ENCODE measurements around the gene C11orf98. TPM values are rescaled to one million over a fixed set of nuclear protein-coding genes. Genes with fewer than 3 reads are reported as not detected.

The C11orf98 gene
- total and polyA plus RNA-seq, 2 donors (not counting 3 experiments of a cell fraction or from before 2014, with no cell fraction given) = 39.5 to 61.0 TPM

DNA sequence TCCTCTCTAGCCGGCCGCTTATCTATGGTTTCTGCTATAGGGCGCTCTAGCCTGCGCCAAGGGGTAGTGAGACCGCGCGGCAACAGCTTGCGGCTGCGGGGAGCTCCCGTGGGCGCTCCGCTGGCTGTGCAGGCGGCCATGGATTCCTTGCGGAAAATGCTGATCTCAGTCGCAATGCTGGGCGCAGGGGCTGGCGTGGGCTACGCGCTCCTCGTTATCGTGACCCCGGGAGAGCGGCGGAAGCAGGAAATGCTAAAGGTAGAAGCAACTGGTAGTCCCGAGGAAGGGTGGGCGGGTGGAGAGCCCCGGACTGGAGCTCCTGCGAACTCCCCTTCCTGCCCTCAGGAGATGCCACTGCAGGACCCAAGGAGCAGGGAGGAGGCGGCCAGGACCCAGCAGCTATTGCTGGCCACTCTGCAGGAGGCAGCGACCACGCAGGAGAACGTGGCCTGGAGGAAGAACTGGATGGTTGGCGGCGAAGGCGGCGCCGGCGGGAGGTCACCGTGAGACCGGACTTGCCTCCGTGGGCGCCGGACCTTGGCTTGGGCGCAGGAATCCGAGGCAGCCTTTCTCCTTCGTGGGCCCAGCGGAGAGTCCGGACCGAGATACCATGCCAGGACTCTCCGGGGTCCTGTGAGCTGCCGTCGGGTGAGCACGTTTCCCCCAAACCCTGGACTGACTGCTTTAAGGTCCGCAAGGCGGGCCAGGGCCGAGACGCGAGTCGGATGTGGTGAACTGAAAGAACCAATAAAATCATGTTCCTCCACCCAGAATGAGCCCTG, 6.8 kb upstream of the C11orf98 start, which contains the start of the genes LBHD1 and UQCC3:
TSS of gene LBHD1 (minus strand) at position 660 of the 782 bp plus-strand sequence. CDS start 2,236 bp downstream, outside the sequence.
TSS of gene UQCC3 (plus strand) at position 66 of the 782 bp plus-strand sequence. CDS start at position 139, 73 bp downstream.
- DNase-seq (ENCODE audit: low read depth, low spot score) (peak; percentile 88), FAIRE-seq (peak; percentile 80)
- H3K4me2 ChIP-seq (ENCODE audit: insufficient read depth, low read length) = peak within 1 kb of the TSS; percentile 96
- peak within 1 kb of the TSS; percentile 49 to 92 (median 77) for H3K4me3 ChIP-seq (replicated peaks in 1 of 3; ENCODE audit: insufficient read depth in 1 of 3, low read depth in 1 of 3, low read length in 3 of 3)
- ChIA-PET CTCF (interaction anchor here (0.8 to 3.2 kb wide), 7 partner anchors 9 to 277 kb away, joined by 3 to 30 read pairs (median 4); partner anchors contain the start of gene EEF1G), POLR2A (interaction anchor here (0.6 to 1.7 kb wide), 8 partner anchors 9 to 170 kb away, joined by 3 to 9 read pairs (median 5); partner anchors contain the start of genes GANAB, INTS5, MTA2 and TUT1)
- no peaks in the 10 kb centered on the region for H3K9me3 ChIP-seq (replicated peaks; ENCODE audit: control insufficient read depth, insufficient read depth, low read length)
- peaks cover 10% of the 10 kb centered on the region for H3K4me1 ChIP-seq (ENCODE audit: control insufficient read depth, extremely low read depth, insufficient read depth, low read length)
- H3K9ac ChIP-seq (replicated peaks; ENCODE audit: extremely low read depth, insufficient read depth, low read length) = peak within 1 kb of the TSS; percentile 80
- peak within 1 kb of the TSS; percentile 95 for H2AFZ ChIP-seq (ENCODE audit: low read depth, low read length)
- H3K27ac ChIP-seq (ENCODE audit: insufficient read depth, low read depth, low read length) = peak within 1 kb of the TSS; percentile 69
- dilution Hi-C loops (cut with MboI; ENCODE audit: extremely low pct_ligation_motif_present, low sequenced_read_pairs) (no loop called here), intact Hi-C loops (cut with micrococcal nuclease) (no loop called here)
- BruUV-seq (replicated peaks) = TSS peak; percentile 1
- H3K36me3 ChIP-seq (ENCODE audit: control insufficient read depth in 2 of 2, extremely low read depth in 1 of 2, insufficient read depth in 2 of 2, low read length in 2 of 2) = peaks cover 0 to 8% of the 10 kb centered on the region in 2 experiments
- H3K27me3 ChIP-seq (ENCODE audit: control insufficient read depth in 2 of 2, insufficient read depth in 2 of 2, low read length in 2 of 2) = no peaks in the 10 kb centered on the region
- peaks cover 25% of the 10 kb centered on the region for H3K79me2 ChIP-seq (ENCODE audit: control insufficient read depth, insufficient read depth, low read length)
- TF ChIP-seq POLR2AphosphoS5 (IDR thresholded peaks at IDR 0.05; ENCODE audit: insufficient read depth, low read depth, low read length) (peak; percentile 75), EZH2 (IDR thresholded peaks at IDR 0.05; ENCODE audit: borderline replicate concordance, low read depth, low read length, severe bottlenecking) (no peak), MYC (IDR thresholded peaks at IDR 0.05; ENCODE audit: low read depth, low read length) (no peak), GATA2 (IDR thresholded peaks at IDR 0.05; ENCODE audit: insufficient read depth, insufficient read length, low read depth, low read length) (no peak), JUN (IDR thresholded peaks at IDR 0.05; ENCODE audit: borderline replicate concordance, insufficient read depth, insufficient read length, low read depth) (no peak), POLR2A (IDR thresholded peaks at IDR 0.05; ENCODE audit: low read depth, low read length) (peak; percentile 61)
- TF ChIP-seq, protein P1, sequence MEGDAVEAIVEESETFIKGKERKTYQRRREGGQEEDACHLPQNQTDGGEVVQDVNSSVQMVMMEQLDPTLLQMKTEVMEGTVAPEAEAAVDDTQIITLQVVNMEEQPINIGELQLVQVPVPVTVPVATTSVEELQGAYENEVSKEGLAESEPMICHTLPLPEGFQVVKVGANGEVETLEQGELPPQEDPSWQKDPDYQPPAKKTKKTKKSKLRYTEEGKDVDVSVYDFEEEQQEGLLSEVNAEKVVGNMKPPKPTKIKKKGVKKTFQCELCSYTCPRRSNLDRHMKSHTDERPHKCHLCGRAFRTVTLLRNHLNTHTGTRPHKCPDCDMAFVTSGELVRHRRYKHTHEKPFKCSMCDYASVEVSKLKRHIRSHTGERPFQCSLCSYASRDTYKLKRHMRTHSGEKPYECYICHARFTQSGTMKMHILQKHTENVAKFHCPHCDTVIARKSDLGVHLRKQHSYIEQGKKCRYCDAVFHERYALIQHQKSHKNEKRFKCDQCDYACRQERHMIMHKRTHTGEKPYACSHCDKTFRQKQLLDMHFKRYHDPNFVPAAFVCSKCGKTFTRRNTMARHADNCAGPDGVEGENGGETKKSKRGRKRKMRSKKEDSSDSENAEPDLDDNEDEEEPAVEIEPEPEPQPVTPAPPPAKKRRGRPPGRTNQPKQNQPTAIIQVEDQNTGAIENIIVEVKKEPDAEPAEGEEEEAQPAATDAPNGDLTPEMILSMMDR (IDR thresholded peaks at IDR 0.05; ENCODE audit: extremely low read depth in 1 of 2, insufficient read depth in 1 of 2, low read depth in 1 of 2, low read length in 2 of 2) = peak in 1 of 2 donors; percentile 0
- no peaks in the 10 kb centered on the region for H3K9me1 ChIP-seq (replicated peaks; ENCODE audit: control insufficient read depth, extremely low read depth, insufficient read depth, low read length)
- H4K20me1 ChIP-seq (replicated peaks; ENCODE audit: control insufficient read depth, extremely low read depth, insufficient read depth, low read length) = no peaks in the 10 kb centered on the region

Data from endothelial cell of umbilical vein (primary cell).